ENCODE data around the gene NEK5.

The NEK5 gene

DNA sequence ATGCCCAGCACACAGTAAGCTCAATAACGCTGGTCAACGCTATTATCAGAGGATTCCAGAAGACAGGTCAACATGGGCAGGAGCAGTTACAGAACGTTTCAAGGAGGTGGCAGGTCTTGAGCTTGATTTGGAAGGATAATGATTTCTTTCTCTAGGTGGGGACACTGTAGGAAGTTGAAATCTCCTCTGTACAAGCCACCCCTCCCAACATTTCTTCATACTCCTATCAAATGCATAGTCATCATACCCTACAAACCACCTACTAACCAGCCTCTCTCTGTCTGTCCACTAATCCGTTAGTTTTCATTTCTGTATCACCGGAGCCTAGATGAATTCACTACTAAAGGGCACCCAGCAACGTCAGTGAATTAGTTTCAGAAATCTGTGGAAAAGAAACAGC lies 118.9 kb downstream of the NEK5 start:
- no peak for DNase-seq

DNA sequence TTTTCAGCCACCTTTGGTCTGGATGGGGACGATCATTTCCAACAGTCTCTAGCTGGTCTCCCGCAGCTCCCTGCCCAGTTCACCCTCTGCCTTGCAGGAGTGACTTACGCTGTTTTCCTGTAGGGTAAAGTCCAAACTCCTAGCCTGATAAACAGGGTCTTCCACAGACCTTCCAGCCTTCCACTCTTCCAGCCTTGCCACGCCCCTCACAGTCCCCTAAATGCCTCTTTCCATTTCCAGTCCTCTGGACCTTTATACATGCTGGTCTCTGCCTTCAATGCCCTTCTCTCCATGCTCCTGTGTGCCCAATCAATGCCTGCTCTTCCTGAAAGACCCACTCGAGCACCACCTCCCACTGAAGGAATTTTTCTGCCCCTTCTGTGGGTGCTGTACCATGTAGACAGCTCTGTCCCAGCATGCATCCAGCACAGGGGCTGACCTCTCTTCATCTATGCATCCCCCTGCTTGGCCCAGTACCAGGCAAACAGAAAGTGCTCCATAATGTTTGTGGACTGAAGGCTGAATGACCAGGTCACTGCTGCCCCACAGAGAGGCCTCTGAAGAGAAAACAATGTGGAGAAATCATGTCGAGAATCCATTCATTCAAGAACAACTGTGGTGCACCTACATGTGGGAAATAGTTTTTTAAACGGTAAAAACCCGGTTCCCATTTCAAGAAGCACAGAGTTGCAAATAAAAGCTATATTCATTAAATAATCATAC lies 122.2 kb downstream of the NEK5 start:
- no peak for DNase-seq

DNA sequence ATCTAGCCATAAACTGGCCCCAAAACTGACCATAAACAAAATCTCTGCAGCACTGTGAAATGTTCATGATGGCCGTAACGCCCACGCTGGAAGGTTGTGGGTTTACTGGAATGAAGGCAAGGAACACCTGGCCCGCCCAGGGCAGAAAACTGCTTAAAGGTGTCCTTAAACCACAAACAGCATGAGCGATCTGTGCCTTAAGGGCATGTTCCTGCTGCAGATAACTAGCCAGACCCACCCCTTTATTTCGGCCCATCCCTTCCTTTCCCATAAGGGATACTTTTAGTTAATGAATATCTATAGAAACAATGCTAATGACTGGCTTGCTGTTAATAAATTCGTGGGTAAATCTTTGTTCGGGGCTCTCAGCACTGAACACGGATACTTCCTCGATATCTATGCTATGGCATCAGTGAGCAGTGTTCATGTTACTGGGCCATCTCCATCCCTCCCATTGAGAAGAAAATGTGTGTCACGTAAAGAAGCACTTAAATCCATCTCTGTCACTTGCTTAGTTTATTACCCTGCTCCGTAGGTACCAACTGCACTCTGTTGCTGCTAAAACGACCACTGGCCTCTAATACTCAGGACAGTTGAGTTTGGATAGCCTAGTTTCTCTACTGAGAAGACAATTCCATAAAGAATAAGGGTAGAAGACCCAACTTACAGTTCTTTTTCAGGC lies 122.9 kb downstream of the NEK5 start:
- no peak for DNase-seq

DNA sequence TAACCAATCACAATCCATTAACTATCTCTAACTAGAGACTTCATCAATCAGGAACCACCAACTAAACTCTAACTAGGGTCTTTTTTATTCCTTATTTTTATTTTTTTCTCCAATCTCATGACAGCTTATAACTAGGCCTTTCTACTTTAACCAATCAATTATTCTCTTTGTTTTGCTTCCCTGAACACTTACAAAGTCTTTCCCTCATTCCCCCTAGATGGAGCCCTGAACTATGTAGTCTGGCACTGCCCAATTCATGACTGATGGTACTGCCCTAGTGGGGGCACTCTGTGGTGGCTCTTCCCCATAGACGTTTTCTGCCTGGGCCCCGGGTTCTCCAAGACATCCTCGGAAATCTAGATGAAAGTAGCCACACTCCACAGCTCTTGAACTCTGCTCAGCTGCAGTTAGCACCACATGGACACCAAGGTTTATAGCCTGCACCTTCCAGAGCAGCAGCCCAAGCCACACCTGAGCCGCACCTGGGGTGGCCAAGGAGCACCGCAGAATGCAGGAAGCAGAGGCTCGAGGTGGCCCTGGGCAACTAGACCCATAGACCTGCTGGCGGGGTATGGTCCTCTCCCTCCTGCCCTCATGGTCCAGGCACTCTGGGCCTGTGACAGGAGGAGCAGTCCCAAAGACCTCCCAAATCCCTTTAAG lies 124.2 kb downstream of the NEK5 start:
- no peak for DNase-seq

DNA sequence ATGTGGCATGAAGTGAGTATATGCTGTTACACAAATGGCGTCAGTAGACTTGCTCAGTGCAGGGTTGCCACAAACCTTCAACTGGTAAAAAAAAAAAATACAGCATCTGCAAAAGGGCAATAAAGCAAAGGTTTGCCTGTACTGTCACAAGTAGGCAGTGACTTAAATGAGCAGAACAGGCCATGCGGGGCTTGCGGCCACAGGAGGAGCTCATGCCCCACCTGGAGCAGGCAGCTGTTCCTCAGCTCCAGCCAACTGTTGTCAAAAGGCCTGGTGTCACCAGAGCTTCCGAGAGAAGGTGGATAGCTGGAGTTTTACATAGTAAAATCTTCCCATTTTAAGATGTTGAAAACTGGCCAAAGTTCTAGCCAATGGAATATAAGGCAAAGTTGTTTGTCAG lies 125.3 kb downstream of the NEK5 start:
- DNase-seq, result peak; percentile 48

DNA sequence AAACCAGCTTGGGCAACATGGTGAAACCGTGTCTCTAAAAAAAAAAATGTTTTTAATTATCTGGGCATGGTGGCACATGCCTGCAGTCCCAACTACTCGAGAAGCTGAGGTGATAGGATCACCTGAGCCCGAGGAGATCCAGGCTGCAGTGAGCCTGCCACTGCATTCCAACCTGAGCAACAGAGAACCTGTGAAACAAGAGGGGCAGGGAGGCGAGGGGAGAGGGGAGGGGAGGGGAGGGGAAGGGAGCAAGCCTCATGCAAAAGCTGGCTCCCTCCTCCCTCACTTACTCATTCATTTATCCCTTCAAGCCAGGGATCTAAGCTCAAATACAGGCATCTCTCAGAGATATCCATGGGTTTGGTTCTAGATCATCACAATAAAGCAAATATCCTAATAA lies 126.5 kb downstream of the NEK5 start:
- no peak for DNase-seq

DNA sequence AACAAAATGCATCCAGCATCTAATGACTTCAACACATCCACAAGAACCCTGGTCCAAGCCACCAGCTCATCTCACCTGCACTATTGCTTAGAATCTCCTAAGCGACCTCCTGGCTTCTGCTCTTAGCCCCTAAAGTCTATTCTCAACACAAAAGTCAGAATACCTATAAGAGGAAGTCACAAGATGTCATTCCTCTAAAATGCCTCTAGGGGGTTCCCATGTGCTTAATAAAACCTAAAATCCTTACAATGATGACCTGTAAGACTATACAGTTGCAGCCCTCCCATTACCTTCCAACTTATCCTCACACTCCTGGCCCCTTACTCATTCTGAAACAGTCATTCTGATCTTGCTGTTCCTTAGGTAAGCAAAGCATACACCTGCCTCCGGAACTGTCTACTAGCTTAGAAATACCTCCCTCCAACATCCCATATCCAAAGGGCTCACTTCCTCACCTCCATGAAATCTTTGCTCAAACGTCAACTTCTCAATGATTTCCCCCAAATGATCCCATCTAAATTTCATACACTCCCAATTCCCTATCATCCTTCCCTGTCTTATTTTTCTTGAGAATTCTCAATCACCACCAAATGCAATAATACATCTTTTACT lies 127.6 kb downstream of the NEK5 start:
- no peak for DNase-seq

DNA sequence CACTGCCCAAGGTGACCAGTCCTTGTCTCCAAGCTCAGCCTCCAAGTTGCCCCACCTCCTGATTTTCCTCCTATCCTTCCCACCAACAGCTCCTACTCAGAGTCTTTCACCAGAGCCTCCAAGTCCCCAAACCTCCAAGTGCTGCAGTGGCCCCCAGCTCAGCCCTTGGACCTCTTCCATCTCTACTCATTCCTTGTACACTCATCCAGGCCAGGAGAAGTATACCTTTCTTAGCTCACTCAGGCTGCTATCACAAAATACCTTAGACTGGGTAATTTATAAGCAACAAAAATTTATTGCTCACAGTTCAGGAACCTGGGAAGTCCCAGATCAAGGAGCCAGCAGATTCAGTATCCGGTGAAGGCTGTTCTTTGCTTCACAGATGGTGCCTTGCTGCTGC lies 129.0 kb downstream of the NEK5 start:
- DNase-seq, result no peak

DNA sequence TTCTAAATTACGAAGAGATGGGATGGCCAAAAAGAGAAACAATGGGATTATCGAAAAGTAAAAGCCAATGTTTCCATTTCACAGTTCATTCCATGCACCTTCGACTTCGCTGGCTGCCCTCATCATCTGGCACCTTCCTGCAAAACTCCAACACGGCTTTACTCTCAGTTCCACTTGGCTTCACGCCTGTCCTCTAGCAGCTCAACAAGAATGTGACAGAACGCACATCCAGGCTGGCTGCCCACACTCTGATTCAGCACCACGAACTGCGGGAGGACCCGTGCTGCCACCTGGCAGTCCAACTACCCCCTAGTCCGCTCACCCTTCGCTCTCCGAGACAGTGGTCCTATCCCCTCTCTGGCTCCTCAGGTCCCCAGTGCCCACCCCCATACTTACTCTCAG lies 129.4 kb downstream of the NEK5 start:
- DNase-seq, result peak; percentile 24

DNA sequence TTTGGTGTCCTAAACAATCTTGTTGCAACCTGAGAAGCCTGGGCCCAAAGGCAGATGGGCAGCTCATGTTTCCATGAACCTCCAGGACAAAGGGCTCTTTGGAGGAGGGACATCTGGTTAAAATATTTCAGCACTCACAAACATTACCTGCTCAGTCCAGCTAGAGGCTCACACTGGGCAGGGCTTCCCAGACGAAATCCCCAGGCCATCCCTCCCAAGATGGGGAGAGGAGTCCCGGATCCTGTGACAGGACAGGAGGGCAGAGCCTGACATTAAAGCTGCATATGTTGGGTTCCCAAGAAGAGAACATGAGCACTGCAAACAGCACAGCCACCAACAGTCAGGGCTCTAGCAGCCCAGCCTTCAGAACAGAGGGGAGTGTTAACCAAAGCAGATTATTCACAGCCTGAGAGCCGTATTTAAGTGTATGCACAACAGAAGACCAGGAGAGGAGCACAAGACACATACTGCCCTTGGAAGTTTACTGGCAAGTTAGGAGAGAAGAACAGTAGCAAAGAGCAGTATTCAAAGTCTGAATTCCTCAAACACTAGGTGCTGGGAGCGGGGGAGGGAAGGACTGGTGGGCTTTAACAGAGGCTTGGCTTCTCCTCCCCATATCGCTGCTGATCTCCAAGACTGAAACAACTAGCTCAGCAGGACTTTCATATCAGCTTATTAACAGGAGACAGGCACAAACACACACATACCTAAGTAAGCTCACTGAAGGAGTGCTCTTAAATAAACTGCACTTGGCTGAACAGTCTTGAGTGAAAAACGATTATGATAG lies 130.0 kb downstream of the NEK5 start:
- DNase-seq, result peak; percentile 24

DNA sequence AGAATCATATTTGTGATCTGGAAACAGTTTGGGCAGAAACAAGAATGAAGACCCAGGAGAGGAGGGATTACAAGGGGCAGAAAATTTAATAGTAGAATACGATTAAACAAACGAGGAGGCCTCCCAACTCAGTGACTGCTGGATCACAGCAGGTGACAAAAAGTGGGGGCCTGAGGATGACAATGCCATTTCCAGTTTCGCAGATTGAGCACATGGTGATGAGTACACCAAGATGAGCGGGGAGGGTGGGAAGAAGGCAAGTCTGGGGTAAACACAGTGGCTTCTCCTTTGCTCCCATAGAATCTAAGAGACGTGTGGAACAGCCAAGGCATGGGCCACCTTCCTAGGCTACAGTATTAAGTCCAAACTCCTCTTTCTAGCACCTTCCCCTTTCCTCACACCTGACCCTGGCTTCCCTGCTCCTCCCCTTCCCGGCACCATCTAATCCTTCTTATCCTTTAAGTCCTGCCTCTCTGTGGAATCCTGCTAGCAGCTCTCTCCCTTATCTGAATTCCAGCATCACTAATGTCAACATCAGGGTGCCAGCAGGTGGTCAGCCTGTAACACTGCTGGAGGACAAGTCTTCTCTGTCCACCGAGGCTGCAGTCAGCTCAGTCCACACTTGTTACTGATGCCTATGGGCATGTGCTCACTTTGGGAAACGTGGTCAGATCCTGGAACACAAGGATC lies 131.1 kb downstream of the NEK5 start:
- DNase-seq, result peak; percentile 37

DNA sequence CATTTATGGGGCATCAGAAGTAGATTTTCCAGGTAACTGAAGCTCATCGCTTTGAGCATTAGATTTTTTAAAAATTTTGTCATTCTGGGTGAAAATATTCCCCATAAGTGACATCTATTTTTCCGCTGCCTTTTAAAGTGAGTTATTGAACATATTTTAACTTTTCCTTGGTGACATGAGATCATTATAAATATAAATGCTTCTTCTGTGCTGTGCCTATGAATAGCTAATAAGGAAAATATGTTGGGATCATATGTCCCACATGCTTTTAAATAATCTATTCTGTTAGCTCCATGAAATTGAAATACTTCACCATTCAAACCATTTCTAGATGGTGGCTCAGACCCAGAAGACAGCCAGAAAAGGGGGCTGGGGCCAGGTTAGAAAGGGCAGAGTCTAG lies 131.7 kb downstream of the NEK5 start:
- no peak for DNase-seq

DNA sequence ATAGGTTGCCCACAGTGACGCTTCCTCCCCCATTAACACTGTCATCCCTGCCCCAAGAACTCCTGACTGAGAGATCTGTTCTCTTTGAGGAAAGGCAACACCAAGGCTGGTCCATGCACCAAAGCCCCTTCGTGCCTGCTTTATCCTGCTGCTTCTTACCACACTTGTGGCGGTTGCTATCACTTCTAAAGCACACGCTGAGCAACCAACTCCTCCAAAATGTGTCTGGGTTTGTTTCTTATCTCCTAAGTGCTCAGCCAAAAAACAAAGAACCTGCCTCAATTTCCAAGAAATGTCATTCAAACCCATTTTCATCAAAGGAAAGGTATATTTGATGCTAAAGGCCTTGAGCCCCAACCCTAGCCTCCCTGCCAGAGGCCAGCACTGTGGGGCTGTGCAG lies 132.2 kb downstream of the NEK5 start:
- DNase-seq, result no peak

DNA sequence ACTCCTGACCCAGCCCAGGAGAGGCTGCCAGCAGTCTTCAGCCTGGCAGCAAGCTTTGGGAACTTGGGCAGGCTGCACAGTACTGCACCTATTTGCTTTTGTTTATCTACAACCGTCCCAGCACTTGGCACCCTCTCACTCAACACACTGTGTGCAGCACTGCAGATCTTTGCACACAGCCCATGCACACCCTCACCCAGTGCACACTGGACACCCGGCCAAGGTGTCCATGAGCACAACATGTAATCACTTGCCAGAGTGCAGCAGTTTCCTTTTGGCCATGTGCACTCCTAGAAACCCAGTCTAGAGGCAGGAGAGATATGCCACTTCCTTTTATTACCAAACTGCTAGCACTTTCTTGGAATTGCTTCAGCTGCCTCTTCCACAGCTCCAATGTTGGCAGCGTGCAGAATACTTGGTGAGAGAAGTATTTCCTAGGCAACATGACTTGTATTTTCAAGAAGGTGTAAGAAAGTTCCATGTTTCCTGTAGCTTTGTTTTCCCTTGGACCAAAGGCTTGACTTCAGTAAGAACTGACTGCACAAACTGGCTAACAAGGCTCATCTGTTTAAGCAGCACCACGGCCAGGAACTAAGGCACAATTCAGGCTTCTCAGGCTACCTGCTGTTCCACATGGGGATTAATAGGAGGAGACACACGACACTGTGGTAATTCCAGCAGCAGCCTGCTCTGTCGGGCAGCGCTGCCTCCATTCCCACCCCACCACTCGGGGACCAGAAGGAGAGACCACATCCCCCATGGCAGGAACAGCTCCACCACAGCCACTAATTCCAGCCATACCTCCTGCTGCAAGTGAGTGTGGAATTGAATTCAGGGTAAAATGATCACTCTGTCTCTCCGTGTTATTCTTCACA lies 133.0 kb downstream of the NEK5 start:
- peak; percentile 13 for DNase-seq

DNA sequence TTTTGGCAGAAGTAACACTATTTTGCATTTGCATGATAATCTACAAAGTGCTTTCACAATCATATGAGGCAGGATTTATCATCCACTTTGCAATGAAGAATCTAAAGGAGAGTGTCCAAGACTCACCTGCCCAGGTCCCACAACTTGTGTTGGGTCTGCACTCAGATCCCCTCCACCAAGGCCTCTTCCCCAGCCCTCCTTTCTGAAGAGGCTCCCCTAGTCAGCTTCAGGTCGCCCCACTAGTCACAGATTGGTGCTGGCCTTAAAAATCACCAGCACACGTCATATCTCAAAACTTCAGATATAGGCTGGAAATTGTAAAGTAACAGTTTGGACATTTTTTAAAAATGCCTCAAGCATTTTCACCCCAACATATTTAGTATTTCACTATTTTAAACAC lies 135.2 kb downstream of the NEK5 start:
- no peak for DNase-seq

DNA sequence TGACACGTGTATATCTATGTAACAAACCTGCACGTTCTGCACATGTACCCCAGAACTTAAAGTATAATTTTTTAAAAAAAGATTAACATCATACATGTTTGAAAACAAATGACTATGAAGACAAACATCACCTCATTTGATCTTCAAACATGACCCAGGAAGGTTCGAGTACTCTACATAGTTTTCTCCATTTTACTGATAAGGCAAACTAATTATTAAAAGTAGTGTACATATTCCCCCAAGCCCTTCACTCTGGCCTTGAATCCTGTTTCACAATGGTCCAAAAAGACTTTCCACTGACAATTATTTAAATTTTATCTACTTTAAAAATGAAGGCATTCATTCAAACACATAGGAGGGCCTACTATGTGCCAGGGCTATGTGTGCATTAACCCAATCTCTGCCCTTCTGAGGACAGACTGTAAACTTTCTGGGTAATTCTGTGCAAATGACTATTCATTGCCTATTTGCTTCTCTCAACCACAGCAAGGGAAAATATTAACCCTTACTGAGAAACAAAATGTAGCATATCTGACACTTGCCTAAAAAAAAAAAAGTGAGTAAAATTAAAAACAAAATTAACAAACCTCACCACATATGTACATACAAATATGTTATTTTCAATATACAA lies 139.8 kb downstream of the NEK5 start:
- no peak for DNase-seq

All from NCI-H524 treated with DMSO at 0.1 percent for 48 hours (cell line).